CD4-positive, alpha-beta memory T cell (primary cell): ENCODE results near the gene C1QTNF9B. TPM values are rescaled to one million over a fixed set of nuclear protein-coding genes. Genes with fewer than 3 reads are reported as not detected.

Experiments used
- CTCF ChIA-PET: fragments of 350-600 bp; sonication (Branson Sonifier 250); formaldehyde crosslinking; loops from one replicate; lab custom pipeline; 2021; ENCODE audit warnings: inconsistent platforms; ENCODE audit not compliant: partially characterized antibody; lab: Charles Lee
- POLR2A ChIA-PET: fragments of 350-600 bp; sonication (Branson Sonifier 250); formaldehyde crosslinking; loops from one replicate; lab custom pipeline; 2021; ENCODE audit not compliant: partially characterized antibody; lab: Charles Lee
- DNase-seq, 5 donors: peaks; one replicate each; pipeline versions ENCODE4 v3.0.0 to v3.0.0-alpha.2; 2020 to 2022; ENCODE audit warnings: mixed read lengths in 1 of 5
- H3K27ac ChIP-seq: one replicate; pipeline ENCODE4 v1.7.0; 2013; ENCODE audit warnings: low read depth, low read length
- H3K27me3 ChIP-seq: 2 replicates; pipeline ENCODE4 v1.7.0; 2013; ENCODE audit warnings: mild to moderate bottlenecking, low read length, moderate library complexity; ENCODE audit not compliant: insufficient read depth
- H3K36me3 ChIP-seq: 2 replicates; pipeline ENCODE4 v1.7.0; 2013; ENCODE audit warnings: mild to moderate bottlenecking, low read length, moderate library complexity; ENCODE audit not compliant: insufficient read depth
- H3K4me1 ChIP-seq: 2 replicates; pipeline ENCODE4 v1.7.0; 2013; ENCODE audit warnings: mild to moderate bottlenecking, low read length, moderate library complexity; ENCODE audit not compliant: insufficient read depth
- H3K4me3 ChIP-seq, 2 donors: one replicate each; pipeline ENCODE4 v1.7.0; 2013; ENCODE audit warnings: low read length in 2 of 2, mild to moderate bottlenecking in 1 of 2
- H3K9me3 ChIP-seq, 2 donors: one replicate each; pipeline ENCODE4 v1.7.0; 2013; ENCODE audit warnings: low read length in 2 of 2, control low read depth in 1 of 2; ENCODE audit not compliant: control insufficient read depth in 1 of 2
- H3K27ac Mint-ChIP-seq, 7 donors: one replicate each; pipeline ENCODE4 v1.8.0; 2020 to 2021; ENCODE audit warnings: mixed read lengths in 7 of 7, mild to moderate bottlenecking in 6 of 7, inconsistent platforms in 3 of 7, moderate library complexity in 3 of 7
- H3K27me3 Mint-ChIP-seq, 2 donors: one replicate each; pipeline ENCODE4 v1.8.0; 2020 to 2021; ENCODE audit warnings: mixed read lengths in 2 of 2
- H3K36me3 Mint-ChIP-seq, 2 donors: one replicate each; pipeline ENCODE4 v1.8.0; 2020 to 2021; ENCODE audit warnings: mixed read lengths in 2 of 2, inconsistent platforms in 1 of 2, mild to moderate bottlenecking in 1 of 2
- H3K4me1 Mint-ChIP-seq, 4 donors: one replicate each; pipeline ENCODE4 v1.8.0; 2020 to 2021; ENCODE audit warnings: mixed read lengths in 4 of 4, mild to moderate bottlenecking in 1 of 4
- H3K4me3 Mint-ChIP-seq, 8 donors: one replicate each; pipeline ENCODE4 v1.8.0; 2020 to 2021; ENCODE audit warnings: mixed read lengths in 8 of 8, mild to moderate bottlenecking in 7 of 8, moderate library complexity in 6 of 8, inconsistent platforms in 3 of 8
- H3K9me3 Mint-ChIP-seq, 8 donors: one replicate each; pipeline ENCODE4 v1.8.0; 2020 to 2021; ENCODE audit warnings: mixed read lengths in 8 of 8, mild to moderate bottlenecking in 5 of 8, inconsistent platforms in 3 of 8, moderate library complexity in 1 of 8
- intact Hi-C: fragments of 100-400 bp; cut with micrococcal nuclease; formaldehyde crosslinking; loops from one replicate; pipeline ENCODE4 v1.15.1; 2023
- polyA plus RNA-seq, 2 donors: library from polyadenylated mRNA; unstranded; fragments of 300-500 nt; fragmentation: Illumina TruSeq; gene quantifications; one replicate each; pipeline ENCODE4 v1.2.3, GENCODE V29; 2021
- total RNA-seq, 2 experiments: library from RNA; stranded (reverse); gene quantifications; one replicate each; pipeline ENCODE4 v1.2.3, GENCODE V29; 2021

Gene C1QTNF9B
- total and polyA plus RNA-seq, 4 experiments from 2014 or later: 0.23 TPM; not detected in 3

DNA sequence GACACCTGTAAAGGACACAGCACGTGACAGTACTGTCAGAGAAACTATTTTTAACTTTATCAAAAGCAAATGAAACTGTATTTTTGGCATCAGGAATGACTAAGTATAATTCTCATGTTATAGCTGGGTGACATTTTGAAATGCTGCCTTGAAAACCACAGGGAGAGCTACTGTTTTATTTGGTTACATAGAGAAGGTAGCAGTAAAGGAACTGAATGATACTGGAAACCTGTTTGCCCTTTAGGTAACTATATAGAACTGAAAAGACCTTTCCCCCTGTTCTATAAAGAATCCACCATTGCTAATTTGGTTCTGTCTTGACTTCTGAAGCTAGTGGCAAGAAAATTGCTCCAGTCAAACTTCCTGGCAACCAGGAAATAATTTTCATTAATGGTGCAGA lies 47.2 kb downstream of the C1QTNF9B start:
- Histone ChIP-seq H3K27ac (no peak overlapping the region), H3K27me3 (no peaks in the 10 kb centered on the region), H3K36me3 (no peaks in the 10 kb centered on the region), H3K9me3 (no peaks in the 10 kb centered on the region), H3K4me3 (no peak overlapping the region), H3K4me1 (no peaks in the 10 kb centered on the region)
- DNase-seq: no peak
- peaks cover 19 to 50% of the 10 kb centered on the region in 2 donors for H3K36me3 Mint-ChIP-seq
- intact Hi-C loops: no loop called here
- no peaks in the 10 kb centered on the region for H3K27me3 Mint-ChIP-seq
- H3K27ac Mint-ChIP-seq: no peak overlapping the region
- peaks cover 0 to 6% (median 0%) of the 10 kb centered on the region in 4 donors for H3K4me1 Mint-ChIP-seq
- CTCF ChIA-PET: interaction anchor here (1.2 kb wide), 1 partner anchor 19 kb away, joined by 3 read pairs; no protein-coding TSS in a partner anchor
- H3K4me3 Mint-ChIP-seq: no peak overlapping the region
- POLR2A ChIA-PET: no interaction called here
- no peaks in the 10 kb centered on the region for H3K9me3 Mint-ChIP-seq

DNA sequence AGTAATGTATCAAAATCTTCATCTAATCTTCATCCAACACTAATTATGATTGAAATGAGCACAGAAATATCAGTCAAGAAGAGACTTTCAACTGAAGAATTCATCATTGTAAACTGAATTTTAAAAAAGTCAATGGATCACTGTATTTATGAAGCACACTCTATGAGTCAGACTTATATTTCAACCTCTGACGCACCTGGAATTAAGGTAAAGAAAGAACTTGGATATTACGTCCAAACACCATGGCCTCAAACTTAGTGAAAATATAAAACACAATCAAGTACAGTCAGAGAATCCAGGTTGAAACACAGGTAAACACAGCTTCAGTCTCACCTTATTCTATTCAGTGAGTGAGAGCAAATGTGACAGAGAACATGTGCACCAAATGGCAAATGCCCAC lies 47.6 kb downstream of the C1QTNF9B start:
- intact Hi-C loops: loop anchor here (5.0 kb wide), 1 partner anchor 327 kb away; no protein-coding TSS in a partner anchor
- H3K27me3 ChIP-seq: no peaks in the 10 kb centered on the region
- Mint-ChIP-seq H3K4me3 (no peak overlapping the region), H3K36me3 (peaks cover 19 to 50% of the 10 kb centered on the region in 2 donors), H3K9me3 (no peaks in the 10 kb centered on the region), H3K4me1 (peaks cover 0 to 6% (median 0%) of the 10 kb centered on the region in 4 donors), H3K27me3 (no peaks in the 10 kb centered on the region), H3K27ac (no peak overlapping the region)
- no peaks in the 10 kb centered on the region for H3K9me3 ChIP-seq
- no peak overlapping the region for H3K4me3 ChIP-seq
- no peaks in the 10 kb centered on the region for H3K4me1 ChIP-seq
- DNase-seq: no peak
- no peaks in the 10 kb centered on the region for H3K36me3 ChIP-seq
- POLR2A ChIA-PET: no interaction called here
- no peak overlapping the region for H3K27ac ChIP-seq
- CTCF ChIA-PET: interaction anchor here (1.2 kb wide), 1 partner anchor 18 kb away, joined by 3 read pairs; no protein-coding TSS in a partner anchor

DNA sequence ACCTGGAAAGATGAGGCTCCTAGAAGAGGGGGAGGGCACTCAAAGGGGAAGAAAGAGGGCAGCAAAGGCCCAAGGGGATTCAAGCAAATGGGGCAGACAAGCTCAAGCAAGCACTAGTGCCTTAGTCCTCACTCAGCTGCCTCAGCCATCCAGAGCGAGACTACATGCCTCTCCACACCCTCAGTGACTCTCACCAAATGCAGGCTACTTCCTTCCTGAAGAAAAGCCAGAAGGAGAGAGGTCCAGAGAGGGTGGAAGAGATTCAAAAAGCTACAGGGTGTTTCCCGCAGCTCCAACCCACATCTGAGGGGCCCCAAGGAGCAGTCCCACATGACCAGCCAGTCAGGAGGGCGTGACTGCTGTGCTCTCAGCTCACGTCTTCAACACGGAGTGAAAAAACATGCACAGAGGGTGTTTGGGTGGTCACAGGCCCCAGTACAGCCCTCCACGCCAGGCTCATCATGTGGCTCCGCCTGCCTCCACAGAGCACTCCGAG lies 48.6 kb downstream of the C1QTNF9B start:
- no peak for DNase-seq
- CTCF ChIA-PET: interaction anchor here (0.7 kb wide), 1 partner anchor 51 kb away, joined by 3 read pairs; no protein-coding TSS in a partner anchor
- Histone ChIP-seq H3K27me3 (no peaks in the 10 kb centered on the region), H3K9me3 (no peaks in the 10 kb centered on the region), H3K4me3 (no peak overlapping the region), H3K36me3 (no peaks in the 10 kb centered on the region), H3K27ac (no peak overlapping the region), H3K4me1 (no peaks in the 10 kb centered on the region)
- Mint-ChIP-seq H3K4me3 (no peak overlapping the region), H3K27ac (no peak overlapping the region), H3K36me3 (peaks cover 22 to 48% of the 10 kb centered on the region in 2 donors), H3K4me1 (peaks cover 5 to 13% (median 7%) of the 10 kb centered on the region in 4 donors), H3K27me3 (no peaks in the 10 kb centered on the region), H3K9me3 (no peaks in the 10 kb centered on the region)
- POLR2A ChIA-PET: no interaction called here
- intact Hi-C loops: loop anchor here (5.0 kb wide), 1 partner anchor 326 kb away; no protein-coding TSS in a partner anchor

DNA sequence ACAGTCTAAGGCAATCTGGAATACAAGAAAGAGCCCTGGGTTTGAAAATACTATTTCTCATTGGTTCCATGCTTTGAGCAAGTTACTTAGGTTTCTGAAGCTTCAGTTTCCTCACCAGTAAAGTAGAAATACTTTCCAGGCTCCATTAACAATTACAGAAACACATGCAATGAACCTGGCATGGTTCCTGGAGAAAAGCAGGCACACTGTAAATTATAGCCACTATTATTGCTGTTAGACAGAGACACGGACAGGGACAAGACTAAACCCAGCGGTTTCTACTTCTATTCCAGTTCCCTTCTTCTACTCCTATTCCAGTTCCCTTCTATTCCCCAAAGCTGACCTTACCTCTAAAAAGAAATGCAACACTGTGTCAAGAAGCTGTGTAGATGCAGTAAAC lies 49.3 kb downstream of the C1QTNF9B start:
- Histone ChIP-seq H3K27me3 (no peaks in the 10 kb centered on the region), H3K4me3 (no peak overlapping the region), H3K4me1 (no peaks in the 10 kb centered on the region), H3K9me3 (no peaks in the 10 kb centered on the region), H3K36me3 (no peaks in the 10 kb centered on the region), H3K27ac (no peak overlapping the region)
- no peaks in the 10 kb centered on the region for H3K9me3 Mint-ChIP-seq
- H3K27me3 Mint-ChIP-seq: no peaks in the 10 kb centered on the region
- H3K4me3 Mint-ChIP-seq: no peak overlapping the region
- H3K4me1 Mint-ChIP-seq: peaks cover 5 to 16% (median 10%) of the 10 kb centered on the region in 4 donors
- H3K36me3 Mint-ChIP-seq: peaks cover 24 to 47% of the 10 kb centered on the region in 2 donors
- intact Hi-C loops: loop anchor here (5.0 kb wide), 1 partner anchor 326 kb away; no protein-coding TSS in a partner anchor
- no peak for DNase-seq
- no peak overlapping the region for H3K27ac Mint-ChIP-seq
- ChIA-PET POLR2A (no interaction called here), CTCF (interaction anchor here (0.7 kb wide), 1 partner anchor 51 kb away, joined by 3 read pairs; no protein-coding TSS in a partner anchor)

DNA sequence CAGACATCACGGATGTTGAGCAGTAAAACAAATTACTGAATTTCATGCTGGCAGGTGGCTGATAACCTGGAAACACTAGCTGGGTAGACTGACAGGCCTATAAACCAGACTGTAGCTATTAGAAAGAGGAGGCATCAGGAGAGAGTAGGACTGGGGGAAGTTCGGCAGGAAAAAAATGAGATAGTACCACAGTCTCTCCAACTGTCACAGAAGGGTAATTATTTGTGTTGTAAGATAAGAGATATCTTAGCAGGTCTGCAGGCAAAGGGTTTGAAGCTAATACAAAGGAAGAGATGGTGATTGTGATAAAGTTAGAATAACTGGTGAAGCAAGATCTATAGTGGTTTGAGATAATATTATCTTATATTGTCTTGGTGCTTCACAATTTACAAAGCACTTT lies 49.8 kb downstream of the C1QTNF9B start:
- no peaks in the 10 kb centered on the region for H3K27me3 Mint-ChIP-seq
- Histone ChIP-seq H3K27ac (no peak overlapping the region), H3K36me3 (no peaks in the 10 kb centered on the region), H3K9me3 (no peaks in the 10 kb centered on the region), H3K4me1 (no peaks in the 10 kb centered on the region), H3K4me3 (no peak overlapping the region), H3K27me3 (no peaks in the 10 kb centered on the region)
- no peaks in the 10 kb centered on the region for H3K9me3 Mint-ChIP-seq
- no peak for DNase-seq
- H3K36me3 Mint-ChIP-seq: peaks cover 24 to 47% of the 10 kb centered on the region in 2 donors
- POLR2A ChIA-PET: no interaction called here
- CTCF ChIA-PET: no interaction called here
- intact Hi-C loops: loop anchor here (5.0 kb wide), 1 partner anchor 325 kb away; no protein-coding TSS in a partner anchor
- H3K27ac Mint-ChIP-seq: no peak overlapping the region
- no peak overlapping the region for H3K4me3 Mint-ChIP-seq
- peaks cover 5 to 16% (median 10%) of the 10 kb centered on the region in 4 donors for H3K4me1 Mint-ChIP-seq

DNA sequence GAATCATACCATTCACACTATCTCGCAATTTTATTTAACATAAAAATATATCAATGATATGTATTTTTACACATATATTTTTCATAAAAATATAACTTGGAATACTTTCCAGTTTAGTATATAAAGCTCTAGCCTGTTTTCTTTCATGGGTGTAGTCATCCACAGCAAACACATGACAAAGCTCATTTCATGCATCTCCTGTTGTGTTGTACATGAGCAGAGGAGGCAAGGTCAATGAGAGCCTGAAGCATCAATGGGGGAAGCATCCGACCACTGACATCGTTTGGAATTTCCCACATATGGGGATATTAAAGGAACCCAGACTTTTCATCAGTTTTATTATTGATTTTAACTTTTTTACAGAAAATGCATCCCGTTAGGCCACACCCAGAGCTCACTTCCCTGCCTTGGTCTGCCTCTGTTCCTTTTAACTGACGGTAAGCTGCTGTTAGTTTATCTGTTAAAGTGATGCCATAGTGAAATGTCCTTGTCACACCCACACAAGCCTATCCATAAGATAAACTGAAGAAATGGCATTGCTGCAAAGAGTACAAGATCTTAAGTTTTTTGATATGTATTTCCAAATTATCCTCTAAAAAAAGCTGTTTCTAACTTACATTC lies 52.1 kb downstream of the C1QTNF9B start:
- no peaks in the 10 kb centered on the region for H3K36me3 ChIP-seq
- CTCF ChIA-PET: interaction anchor here (0.9 kb wide), 1 partner anchor 12 kb away, joined by 3 read pairs; no protein-coding TSS in a partner anchor
- no peak overlapping the region for H3K27ac Mint-ChIP-seq
- no peaks in the 10 kb centered on the region for H3K27me3 Mint-ChIP-seq
- no peaks in the 10 kb centered on the region for H3K9me3 ChIP-seq
- peaks cover 5 to 16% (median 10%) of the 10 kb centered on the region in 4 donors for H3K4me1 Mint-ChIP-seq
- no peaks in the 10 kb centered on the region for H3K4me1 ChIP-seq
- H3K36me3 Mint-ChIP-seq: peaks cover 29 to 41% of the 10 kb centered on the region in 2 donors
- H3K4me3 ChIP-seq: no peak overlapping the region
- H3K9me3 Mint-ChIP-seq: no peaks in the 10 kb centered on the region
- no peak overlapping the region for H3K4me3 Mint-ChIP-seq
- intact Hi-C loops: loop anchor here (5.0 kb wide), 1 partner anchor 323 kb away; no protein-coding TSS in a partner anchor
- POLR2A ChIA-PET: no interaction called here
- DNase-seq: no peak
- H3K27me3 ChIP-seq: no peaks in the 10 kb centered on the region
- H3K27ac ChIP-seq: no peak overlapping the region

DNA sequence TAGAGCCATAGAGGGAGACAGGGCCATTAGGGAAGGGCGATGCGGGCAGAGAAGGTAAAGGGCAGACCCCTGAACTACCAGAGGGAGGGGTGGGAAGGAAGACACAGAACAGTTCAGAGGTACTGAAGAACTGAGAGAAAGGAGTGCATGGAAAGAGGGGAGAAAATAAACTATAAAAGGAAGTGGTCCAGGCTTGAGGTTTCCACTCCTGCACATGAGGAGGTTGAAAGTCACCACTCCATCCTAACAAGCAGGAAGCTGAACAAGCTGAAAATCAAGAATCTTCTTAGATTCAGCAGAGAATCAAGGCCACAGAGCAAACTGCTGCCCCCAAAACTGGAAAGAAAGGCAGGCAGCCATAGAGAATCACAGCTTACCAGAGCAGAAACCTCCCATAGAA lies 53.2 kb downstream of the C1QTNF9B start:
- Mint-ChIP-seq H3K27me3 (no peaks in the 10 kb centered on the region), H3K27ac (peak overlapping the region in 4 of 7 donors; percentile 43 to 75 (median 66)), H3K36me3 (peaks cover 30 to 43% of the 10 kb centered on the region in 2 donors), H3K9me3 (no peaks in the 10 kb centered on the region), H3K4me1 (peaks cover 5 to 16% (median 10%) of the 10 kb centered on the region in 4 donors), H3K4me3 (peak overlapping the region in 1 of 8 donors; percentile 21)
- intact Hi-C loops: no loop called here
- H3K9me3 ChIP-seq: no peaks in the 10 kb centered on the region
- H3K4me3 ChIP-seq: no peak overlapping the region
- H3K27me3 ChIP-seq: no peaks in the 10 kb centered on the region
- no peak for DNase-seq
- H3K36me3 ChIP-seq: no peaks in the 10 kb centered on the region
- CTCF ChIA-PET: interaction anchor here (0.9 kb wide), 1 partner anchor 13 kb away, joined by 3 read pairs; no protein-coding TSS in a partner anchor
- H3K27ac ChIP-seq: no peak overlapping the region
- POLR2A ChIA-PET: no interaction called here
- H3K4me1 ChIP-seq: no peaks in the 10 kb centered on the region
